Measurements from ENCODE around the gene ADAMTSL2. TPM values are rescaled to one million over a fixed set of nuclear protein-coding genes. Genes with fewer than 3 reads are reported as not detected.

The ADAMTSL2 gene
- total RNA-seq, 1 experiment from 2014 or later: not detected

DNA sequence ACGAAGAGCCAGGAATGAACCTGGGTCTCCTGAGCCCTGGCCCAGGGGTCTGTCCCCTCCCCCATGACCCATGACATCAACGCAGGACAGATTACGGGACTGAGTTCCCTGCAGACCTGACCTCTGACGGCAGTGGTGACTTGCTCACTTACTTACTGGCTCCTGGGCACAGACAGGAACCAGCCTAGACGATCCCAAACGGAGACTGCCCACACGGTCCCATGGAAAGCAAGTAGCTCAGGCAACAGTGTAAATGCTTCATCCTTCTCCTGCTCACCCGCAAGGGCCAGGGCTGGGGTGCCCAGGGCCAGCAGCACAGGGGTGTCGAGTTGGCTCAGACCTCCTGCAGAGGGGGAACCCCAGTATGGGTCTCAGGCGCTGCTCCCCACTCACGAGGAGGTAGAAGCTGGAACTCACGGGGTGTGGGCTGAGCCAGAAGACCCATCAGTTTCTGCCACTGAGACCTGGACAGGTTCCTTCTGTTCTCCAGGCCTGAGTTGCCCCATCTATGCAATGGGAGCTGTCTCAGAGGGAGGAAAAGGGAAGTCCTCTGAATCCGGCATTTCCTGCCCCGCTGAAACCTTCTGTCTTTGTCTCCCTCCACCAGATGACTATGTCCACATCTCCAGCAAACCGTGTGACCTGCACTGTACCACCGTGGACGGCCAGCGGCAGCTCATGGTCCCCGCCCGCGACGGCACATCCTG, 5.6 kb downstream of the ADAMTSL2 start:
- no peak for TF ChIP-seq CTCF (IDR thresholded peaks at IDR 0.05; ENCODE audit: unreplicated experiment)
- no TSS peak for BruUV-seq (replicated peaks)
- intact Hi-C loops (cut with micrococcal nuclease): no loop called here
- Mint-ChIP-seq H3K9me3 (ENCODE audit: unreplicated experiment) (no peaks in the 10 kb centered on the region), H3K36me3 (ENCODE audit: insufficient read depth, unreplicated experiment) (no peaks in the 10 kb centered on the region), H3K4me1 (ENCODE audit: insufficient read depth, unreplicated experiment) (no peaks in the 10 kb centered on the region), H3K4me3 (ENCODE audit: unreplicated experiment) (no peak overlapping the region), H3K27me3 (ENCODE audit: insufficient read depth, unreplicated experiment) (peaks cover 43% of the 10 kb centered on the region), H3K27ac (ENCODE audit: low read depth, unreplicated experiment) (no peak overlapping the region)
- no peak for DNase-seq (ENCODE audit: unreplicated experiment)
- ChIA-PET CTCF (no interaction called here), POLR2A (interaction anchor here (0.7 kb wide), 1 partner anchor 600 kb away, joined by 3 read pairs; no protein-coding TSS in a partner anchor)

GRCh38 chr9:133540698-133541025, 6.2 kb downstream of the ADAMTSL2 start:
- no peak overlapping the region for H3K27ac Mint-ChIP-seq (ENCODE audit: low read depth, unreplicated experiment)

DNA sequence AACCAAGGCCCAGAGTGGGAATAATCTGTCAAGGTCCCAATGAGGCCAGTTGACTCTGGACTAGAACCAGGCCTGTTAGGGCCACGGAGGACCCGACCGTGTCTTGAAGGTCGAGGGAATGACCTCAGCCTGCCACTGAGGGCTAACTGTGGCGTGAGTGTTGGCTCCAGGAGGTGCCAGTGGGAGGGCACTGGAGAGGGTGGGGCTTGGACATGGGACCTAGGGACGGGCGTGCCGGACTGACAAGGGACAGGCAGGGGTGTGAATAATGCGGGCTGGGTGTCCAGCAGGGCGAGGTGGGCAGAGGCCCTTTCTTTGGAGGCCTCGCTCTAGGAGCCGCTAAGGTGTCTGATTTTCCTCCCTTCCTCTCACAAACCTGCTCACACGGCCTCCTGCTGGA, 7.5 kb downstream of the ADAMTSL2 start:
- Mint-ChIP-seq H3K27me3 (ENCODE audit: insufficient read depth, unreplicated experiment) (peaks cover 51% of the 10 kb centered on the region), H3K4me3 (ENCODE audit: unreplicated experiment) (no peak overlapping the region), H3K4me1 (ENCODE audit: insufficient read depth, unreplicated experiment) (no peaks in the 10 kb centered on the region), H3K36me3 (ENCODE audit: insufficient read depth, unreplicated experiment) (no peaks in the 10 kb centered on the region), H3K27ac (ENCODE audit: low read depth, unreplicated experiment) (no peak overlapping the region), H3K9me3 (ENCODE audit: unreplicated experiment) (no peaks in the 10 kb centered on the region)
- no TSS peak for BruUV-seq (replicated peaks)
- ChIA-PET CTCF (interaction anchor here (1.3 kb wide), 1 partner anchor 44 kb away, joined by 4 read pairs; no protein-coding TSS in a partner anchor), POLR2A (no interaction called here)
- TF ChIP-seq CTCF (IDR thresholded peaks at IDR 0.05; ENCODE audit: unreplicated experiment): no peak
- no peak for DNase-seq (ENCODE audit: unreplicated experiment)
- intact Hi-C loops (cut with micrococcal nuclease): no loop called here

More at GRCh38 chr9:133540698-133541025, 6.2 kb downstream of the ADAMTSL2 start:
- Mint-ChIP-seq H3K4me1 (ENCODE audit: insufficient read depth, unreplicated experiment) (no peaks in the 10 kb centered on the region), H3K27me3 (ENCODE audit: insufficient read depth, unreplicated experiment) (peaks cover 48% of the 10 kb centered on the region), H3K4me3 (ENCODE audit: unreplicated experiment) (no peak overlapping the region), H3K36me3 (ENCODE audit: insufficient read depth, unreplicated experiment) (no peaks in the 10 kb centered on the region), H3K9me3 (ENCODE audit: unreplicated experiment) (no peaks in the 10 kb centered on the region)
- no TSS peak for BruUV-seq (replicated peaks)
- ChIA-PET POLR2A (no interaction called here), CTCF (interaction anchor here (1.3 kb wide), 1 partner anchor 43 kb away, joined by 4 read pairs; no protein-coding TSS in a partner anchor)
- TF ChIP-seq CTCF (IDR thresholded peaks at IDR 0.05; ENCODE audit: unreplicated experiment): no peak
- intact Hi-C loops (cut with micrococcal nuclease): no loop called here
- DNase-seq (ENCODE audit: unreplicated experiment): no peak

- H3K9me3 Mint-ChIP-seq (ENCODE audit: unreplicated experiment): no peaks in the 10 kb centered on the region
- intact Hi-C loops (cut with micrococcal nuclease): no loop called here
- TF ChIP-seq CTCF (IDR thresholded peaks at IDR 0.05; ENCODE audit: unreplicated experiment): no peak
- H3K27ac Mint-ChIP-seq (ENCODE audit: low read depth, unreplicated experiment): no peak overlapping the region
- DNase-seq (ENCODE audit: unreplicated experiment): no peak
- CTCF ChIA-PET: interaction anchor here (0.7 kb wide), 1 partner anchor 471 kb away, joined by 5 read pairs; no protein-coding TSS in a partner anchor
- POLR2A ChIA-PET: interaction anchor here (0.6 kb wide), 1 partner anchor 9 kb away, joined by 3 read pairs; the partner anchor contains the start of gene ADAMTSL2
- no peaks in the 10 kb centered on the region for H3K4me1 Mint-ChIP-seq (ENCODE audit: insufficient read depth, unreplicated experiment)
- BruUV-seq (replicated peaks): no TSS peak
- H3K4me3 Mint-ChIP-seq (ENCODE audit: unreplicated experiment): no peak overlapping the region
- peaks cover 52% of the 10 kb centered on the region for H3K27me3 Mint-ChIP-seq (ENCODE audit: insufficient read depth, unreplicated experiment)
- H3K36me3 Mint-ChIP-seq (ENCODE audit: insufficient read depth, unreplicated experiment): no peaks in the 10 kb centered on the region
These were observed 9.4 kb downstream of the ADAMTSL2 start for GRCh38 chr9:133543772-133544467.

Data from MCF 10A (cell line).